ENCODE measurements around the gene RORC.

Gene RORC

GRCh38 chr1:151803164-151803563 is 28.4 kb downstream of the RORC start:
- DNase-seq (ENCODE audit: insufficient read length, low spot score) (no peak), FAIRE-seq (no peak)
- TF ChIP-seq SPI1 (IDR thresholded peaks at IDR 0.05; ENCODE audit: low read depth, low read length) (no peak), POU2F2 (IDR thresholded peaks at IDR 0.05; ENCODE audit: low read depth, low read length) (no peak), TAF1 (IDR thresholded peaks at IDR 0.05; ENCODE audit: low read depth, low read length) (no peak), PAX5 (IDR thresholded peaks at IDR 0.05; ENCODE audit: insufficient read depth, low read length, severe bottlenecking) (no peak), POLR2AphosphoS5 (IDR thresholded peaks at IDR 0.05; ENCODE audit: low read depth, low read length) (no peak), POLR2A (IDR thresholded peaks at IDR 0.05; ENCODE audit: low read depth, low read length) (no peak)

GRCh38 chr1:151802372-151802771 is 29.2 kb downstream of the RORC start:
- FAIRE-seq (no peak), DNase-seq (ENCODE audit: insufficient read length, low spot score) (no peak)
- TF ChIP-seq POLR2AphosphoS5 (IDR thresholded peaks at IDR 0.05; ENCODE audit: low read depth, low read length) = no peak
- no peak for TF ChIP-seq TAF1 (IDR thresholded peaks at IDR 0.05; ENCODE audit: low read depth, low read length)
- no peak for TF ChIP-seq PAX5 (IDR thresholded peaks at IDR 0.05; ENCODE audit: insufficient read depth, low read length, severe bottlenecking)
- no peak for TF ChIP-seq POU2F2 (IDR thresholded peaks at IDR 0.05; ENCODE audit: low read depth, low read length)
- no peak for TF ChIP-seq SPI1 (IDR thresholded peaks at IDR 0.05; ENCODE audit: low read depth, low read length)
- no peak for TF ChIP-seq POLR2A (IDR thresholded peaks at IDR 0.05; ENCODE audit: low read depth, low read length)

DNA sequence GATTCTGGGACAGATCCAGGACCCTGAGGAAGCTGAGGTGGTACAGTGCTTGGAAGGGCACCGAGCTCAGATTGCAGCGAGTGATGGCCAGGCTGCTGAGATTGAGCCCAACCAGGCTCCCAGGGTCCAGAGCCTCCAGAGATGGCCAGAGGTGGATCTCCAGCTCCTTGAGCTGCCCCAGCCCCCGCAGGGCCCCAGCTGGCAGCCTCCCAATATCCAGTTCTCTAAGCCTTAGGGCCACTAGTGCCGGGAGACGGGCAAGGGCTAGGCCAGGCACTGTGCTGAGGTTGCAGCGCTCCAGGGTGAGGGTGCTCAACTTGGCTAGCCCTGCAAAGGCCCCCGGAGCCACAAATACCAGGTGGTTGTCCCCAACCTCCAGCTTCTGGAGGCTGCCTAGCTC is 29.8 kb downstream of the RORC start:
- TF ChIP-seq PAX5 (IDR thresholded peaks at IDR 0.05; ENCODE audit: insufficient read depth, low read length, severe bottlenecking) = no peak
- no peak for TF ChIP-seq TAF1 (IDR thresholded peaks at IDR 0.05; ENCODE audit: low read depth, low read length)
- no peak for TF ChIP-seq POU2F2 (IDR thresholded peaks at IDR 0.05; ENCODE audit: low read depth, low read length)
- no peak for TF ChIP-seq POLR2AphosphoS5 (IDR thresholded peaks at IDR 0.05; ENCODE audit: low read depth, low read length)
- TF ChIP-seq SPI1 (IDR thresholded peaks at IDR 0.05; ENCODE audit: low read depth, low read length) = no peak
- no peak for TF ChIP-seq POLR2A (IDR thresholded peaks at IDR 0.05; ENCODE audit: low read depth, low read length)
- FAIRE-seq (no peak), DNase-seq (ENCODE audit: insufficient read length, low spot score) (no peak)

GRCh38 chr1:151801310-151801820 is 30.2 kb downstream of the RORC start:
- TF ChIP-seq POU2F2 (IDR thresholded peaks at IDR 0.05; ENCODE audit: low read depth, low read length) (no peak), PAX5 (IDR thresholded peaks at IDR 0.05; ENCODE audit: insufficient read depth, low read length, severe bottlenecking) (no peak), POLR2AphosphoS5 (IDR thresholded peaks at IDR 0.05; ENCODE audit: low read depth, low read length) (no peak), POLR2A (IDR thresholded peaks at IDR 0.05; ENCODE audit: low read depth, low read length) (no peak), TAF1 (IDR thresholded peaks at IDR 0.05; ENCODE audit: low read depth, low read length) (no peak), SPI1 (IDR thresholded peaks at IDR 0.05; ENCODE audit: low read depth, low read length) (no peak)
- FAIRE-seq (no peak), DNase-seq (ENCODE audit: insufficient read length, low spot score) (no peak)

DNA sequence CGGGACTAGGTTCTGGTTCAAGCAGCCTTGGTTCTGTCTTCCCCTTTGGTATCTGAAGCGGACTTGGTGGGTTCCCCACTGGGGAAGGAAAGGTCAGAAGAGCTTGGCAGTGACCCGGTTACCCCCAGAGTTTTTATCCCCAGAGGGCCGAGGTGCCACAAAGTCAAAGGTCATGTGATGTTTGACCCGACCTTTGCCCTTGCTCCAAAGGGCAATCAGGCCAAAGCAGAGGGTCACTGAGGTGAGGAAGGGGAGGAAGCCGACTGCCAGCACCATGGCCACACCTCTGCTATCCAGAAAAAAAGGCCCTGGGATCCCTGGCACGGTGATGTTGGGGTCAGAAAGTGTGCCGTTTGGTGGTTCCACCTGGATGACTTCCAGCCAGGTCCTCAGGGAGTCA is 30.8 kb downstream of the RORC start:
- FAIRE-seq = no peak
- TF ChIP-seq SPI1 (IDR thresholded peaks at IDR 0.05; ENCODE audit: low read depth, low read length) (no peak), POLR2A (IDR thresholded peaks at IDR 0.05; ENCODE audit: low read depth, low read length) (no peak), PAX5 (IDR thresholded peaks at IDR 0.05; ENCODE audit: insufficient read depth, low read length, severe bottlenecking) (no peak), POU2F2 (IDR thresholded peaks at IDR 0.05; ENCODE audit: low read depth, low read length) (no peak), TAF1 (IDR thresholded peaks at IDR 0.05; ENCODE audit: low read depth, low read length) (no peak), POLR2AphosphoS5 (IDR thresholded peaks at IDR 0.05; ENCODE audit: low read depth, low read length) (no peak)
- DNase-seq (ENCODE audit: insufficient read length, low spot score) = no peak

DNA sequence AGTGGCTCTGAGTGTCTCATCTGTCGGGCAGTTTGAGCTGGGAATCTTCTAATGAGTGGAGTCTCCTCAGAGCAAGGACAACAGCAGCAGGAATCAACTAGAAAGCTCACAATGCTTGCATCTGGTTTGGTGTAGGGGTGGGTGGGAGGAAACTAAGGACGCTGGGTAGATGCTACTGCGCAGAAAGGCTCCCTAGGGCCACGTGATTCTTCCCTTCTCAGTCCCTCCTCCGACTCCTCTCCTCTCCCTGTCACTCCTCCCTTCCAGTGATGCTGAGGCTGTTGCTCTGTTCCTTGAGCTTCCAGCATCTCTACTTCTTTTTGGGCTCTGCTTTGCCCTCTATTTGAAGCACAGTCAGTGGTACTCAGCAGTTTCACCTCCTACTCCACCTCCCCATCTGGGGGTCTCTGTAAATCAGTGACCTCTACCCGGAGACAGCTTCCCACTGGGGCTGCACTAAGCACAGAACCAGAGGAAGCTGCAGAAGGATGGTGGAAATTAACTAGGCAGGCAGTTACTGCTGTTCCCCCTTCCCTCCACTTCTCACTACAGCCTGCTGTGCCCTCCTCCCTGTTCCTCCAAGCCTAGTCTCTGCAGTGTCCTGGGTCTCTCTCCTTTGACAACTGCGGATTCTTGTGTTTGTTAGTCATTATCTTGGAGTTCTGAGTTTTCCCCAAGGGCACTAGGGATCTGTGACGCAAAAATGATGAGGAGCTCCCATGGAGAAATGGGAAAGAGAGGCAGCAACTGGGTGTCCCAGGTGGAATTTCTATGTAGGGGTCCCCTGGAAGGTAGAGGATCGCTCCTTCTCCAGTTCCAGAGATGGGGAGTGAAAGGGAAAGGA is 32.2 kb downstream of the RORC start:
- TF ChIP-seq POU2F2 (IDR thresholded peaks at IDR 0.05; ENCODE audit: low read depth, low read length) (no peak), TAF1 (IDR thresholded peaks at IDR 0.05; ENCODE audit: low read depth, low read length) (no peak), SPI1 (IDR thresholded peaks at IDR 0.05; ENCODE audit: low read depth, low read length) (no peak), PAX5 (IDR thresholded peaks at IDR 0.05; ENCODE audit: insufficient read depth, low read length, severe bottlenecking) (no peak)
- DNase-seq (ENCODE audit: insufficient read length, low spot score) (no peak), FAIRE-seq (no peak)

- TF ChIP-seq POLR2AphosphoS5 (IDR thresholded peaks at IDR 0.05; ENCODE audit: low read depth, low read length) (no peak), SPI1 (IDR thresholded peaks at IDR 0.05; ENCODE audit: low read depth, low read length) (no peak), POU2F2 (IDR thresholded peaks at IDR 0.05; ENCODE audit: low read depth, low read length) (no peak), PAX5 (IDR thresholded peaks at IDR 0.05; ENCODE audit: insufficient read depth, low read length, severe bottlenecking) (no peak), POLR2A (IDR thresholded peaks at IDR 0.05; ENCODE audit: low read depth, low read length) (no peak), TAF1 (IDR thresholded peaks at IDR 0.05; ENCODE audit: low read depth, low read length) (no peak)
- DNase-seq (ENCODE audit: insufficient read length, low spot score) (no peak), FAIRE-seq (no peak)
Measured at GRCh38 chr1:151798571-151798970, 33.0 kb downstream of the RORC start.

DNA sequence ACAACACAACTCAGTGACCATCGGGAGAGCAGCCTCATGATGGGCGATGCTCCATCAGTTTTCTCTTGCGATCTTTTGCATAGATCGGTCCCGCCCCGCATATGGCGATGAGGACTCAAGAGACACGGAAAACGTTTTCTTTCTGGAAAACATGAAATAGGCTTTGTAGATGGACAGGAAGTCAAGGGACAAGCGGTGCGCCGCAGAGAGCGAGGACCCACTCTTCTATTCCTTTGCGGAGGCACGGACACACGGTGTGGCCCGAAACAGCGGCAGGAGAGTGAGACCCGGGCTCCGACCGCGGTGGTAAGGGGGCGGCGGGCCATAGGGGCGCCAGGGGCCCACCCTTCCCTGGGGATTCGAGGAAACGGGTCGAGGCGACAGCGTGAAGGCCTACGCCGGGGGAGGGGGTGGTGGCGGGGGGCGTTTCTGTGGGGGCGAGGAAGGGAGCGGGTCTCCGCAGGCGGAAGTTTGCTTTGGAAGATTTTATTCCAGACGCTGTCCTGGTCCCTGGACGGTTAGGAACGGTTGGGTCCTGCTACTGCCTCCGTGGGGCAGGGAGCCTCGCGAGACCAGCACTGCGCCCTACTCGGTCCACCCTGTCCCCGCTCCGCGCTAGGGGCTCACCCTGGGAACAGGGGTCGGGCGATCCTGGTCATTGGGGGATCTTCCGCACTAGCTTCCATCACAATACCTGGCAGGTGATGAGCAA is 40.5 kb downstream of the RORC start:
- no peak for DNase-seq (ENCODE audit: insufficient read length, low spot score)
- FAIRE-seq = no peak
- no peak for TF ChIP-seq SPI1 (IDR thresholded peaks at IDR 0.05; ENCODE audit: low read depth, low read length)
- no peak for TF ChIP-seq POU2F2 (IDR thresholded peaks at IDR 0.05; ENCODE audit: low read depth, low read length)
- no peak for TF ChIP-seq PAX5 (IDR thresholded peaks at IDR 0.05; ENCODE audit: insufficient read depth, low read length, severe bottlenecking)
- no peak for TF ChIP-seq POLR2A (IDR thresholded peaks at IDR 0.05; ENCODE audit: low read depth, low read length)
- TF ChIP-seq POLR2AphosphoS5 (IDR thresholded peaks at IDR 0.05; ENCODE audit: low read depth, low read length) = no peak
- TF ChIP-seq TAF1 (IDR thresholded peaks at IDR 0.05; ENCODE audit: low read depth, low read length) = no peak

All from GM12891 (cell line).